GM19372 (cell line): ENCODE results near the gene ABHD16B.
"Not testable (repeated sequence)": the region's sequence is repeated elsewhere in the genome, so short reads cannot be mapped to it uniquely, and the experiment has no call there.

Experiments
- ATAC-seq: cut with Tn5 transposase; IDR thresholded peaks from one replicate; pipeline ENCODE4 v1.9.1; 2021; ENCODE audit warnings: mild to moderate bottlenecking, low read depth, moderate library complexity; ENCODE audit not compliant: unreplicated experiment

The ABHD16B gene

GRCh38 chr20:63854069-63854765 is 7.1 kb upstream of the ABHD16B start:
- no peak for ATAC-seq

- ATAC-seq, result no peak
Observed at GRCh38 chr20:63854766-63855362, 6.4 kb upstream of the ABHD16B start.

- ATAC-seq, result no peak
Observed at GRCh38 chr20:63855363-63856097, 5.8 kb upstream of the ABHD16B start.

GRCh38 chr20:63856098-63856511 is 5.2 kb upstream of the ABHD16B start:
- ATAC-seq, result no peak

GRCh38 chr20:63857764-63858392 is 3.4 kb upstream of the ABHD16B start:
- ATAC-seq, result no peak

- ATAC-seq, result no peak
Observed at GRCh38 chr20:63858393-63859165, 2.7 kb upstream of the ABHD16B start.

- ATAC-seq, result no peak
Observed at GRCh38 chr20:63859166-63859699, 2.1 kb upstream of the ABHD16B start.

- no peak for ATAC-seq
Observed at GRCh38 chr20:63860325-63861051, 810 bp upstream of the ABHD16B start.

- ATAC-seq, result no peak
Observed at GRCh38 chr20:63861981-63862901, 943 bp downstream of the ABHD16B start.

GRCh38 chr20:63863021-63863797 is 1.9 kb downstream of the ABHD16B start:
- no peak for ATAC-seq

GRCh38 chr20:63863798-63864544 is 2.7 kb downstream of the ABHD16B start:
- ATAC-seq, result peak; percentile 45

- peak; percentile 2 for ATAC-seq
Observed at GRCh38 chr20:63864545-63864977, 3.3 kb downstream of the ABHD16B start.

GRCh38 chr20:63864978-63865640 is 3.8 kb downstream of the ABHD16B start, which contains the start of gene TPD52L2:
Gene TPD52L2 (plus strand): TSS chr20:63865270. CDS start chr20:63865366, 96 bp downstream.
- peak; percentile 78 for ATAC-seq

- ATAC-seq, result not testable (repeated sequence)
Observed at GRCh38 chr20:63867042-63867441, 5.7 kb downstream of the ABHD16B start.

GRCh38 chr20:63868264-63868663 is 7.0 kb downstream of the ABHD16B start:
- no peak for ATAC-seq

- no peak for ATAC-seq
Observed at GRCh38 chr20:63873477-63873971, 12.2 kb downstream of the ABHD16B start.
